GM21526 (cell line): Measurements from ENCODE around the gene PRKAR1A.
A peak's percentile ranks its signal among the peaks of the same experiment; 100 is the strongest.

Experiments used
- ATAC-seq: cut with Tn5 transposase; IDR thresholded peaks from one replicate; pipeline ENCODE4 v1.9.1; 2021; ENCODE audit warnings: moderate library complexity; ENCODE audit not compliant: unreplicated experiment, low FRiP score

The PRKAR1A gene

DNA sequence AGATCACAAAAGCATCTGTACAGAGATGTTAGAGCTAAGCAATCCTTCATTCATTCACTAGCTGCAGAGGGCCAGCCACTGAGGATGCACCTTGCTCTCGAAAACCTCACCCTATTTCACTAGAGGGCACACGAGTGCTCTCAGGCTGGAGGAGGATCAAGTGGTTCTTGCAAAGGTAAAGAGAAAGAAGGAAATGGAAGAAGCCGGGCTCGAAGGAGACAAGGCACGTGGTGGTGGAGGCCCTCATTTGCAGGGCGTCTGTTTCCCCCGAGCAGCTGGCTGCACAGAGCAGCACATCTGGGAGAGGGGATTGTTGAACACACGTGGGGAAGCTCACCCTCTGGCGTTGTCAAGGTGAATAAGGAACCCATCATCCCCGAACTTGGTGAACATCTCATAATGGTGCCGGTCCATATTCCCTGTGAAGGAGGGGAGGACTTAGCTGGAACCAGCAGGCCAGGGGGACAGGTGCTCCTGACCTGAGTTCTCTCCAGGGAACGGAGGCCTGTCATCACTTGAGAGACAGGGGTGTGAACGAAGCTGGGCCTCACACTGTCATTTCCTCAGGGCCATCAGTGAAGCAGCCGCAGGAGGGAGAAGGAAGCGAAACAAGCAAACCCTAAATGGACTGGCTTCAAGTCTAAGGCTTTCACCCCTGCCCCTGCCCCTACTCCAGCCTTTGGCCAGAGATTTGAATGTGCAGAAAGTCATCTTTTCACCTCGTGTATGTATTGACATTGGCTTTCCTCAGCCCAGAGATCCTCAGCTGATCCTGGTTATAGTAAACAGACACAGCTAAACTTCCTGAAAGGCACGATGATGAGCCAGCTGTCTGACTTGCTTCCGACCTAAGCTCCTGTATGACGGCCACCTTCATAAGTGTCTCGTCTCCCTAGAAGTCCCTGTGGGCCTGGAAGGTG, 27.6 kb downstream of the PRKAR1A start:
- ATAC-seq: peak; percentile 55

DNA sequence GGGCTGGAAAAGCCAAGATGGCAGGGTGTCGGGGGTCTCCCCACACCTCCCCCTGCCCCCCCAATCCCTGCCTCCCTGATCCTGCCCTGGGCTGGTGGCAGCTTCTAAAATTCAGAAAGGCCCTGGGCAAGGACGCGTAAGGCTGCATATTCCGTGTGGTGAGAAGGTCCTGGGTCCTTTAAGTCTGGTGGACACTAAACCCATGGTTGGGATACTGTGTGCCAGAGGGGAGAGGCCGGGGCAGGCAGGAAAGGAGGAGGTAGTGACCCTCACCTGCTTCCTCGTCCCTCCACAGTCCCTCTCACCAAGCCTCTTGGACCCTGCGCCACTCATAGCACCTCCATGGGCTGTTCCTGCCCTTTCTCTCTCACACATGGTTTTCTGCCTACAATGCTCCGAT, 28.8 kb downstream of the PRKAR1A start:
- ATAC-seq: no peak

- no peak for ATAC-seq
Observed at GRCh38 chr17:68541816-68542215, 29.6 kb downstream of the PRKAR1A start.

DNA sequence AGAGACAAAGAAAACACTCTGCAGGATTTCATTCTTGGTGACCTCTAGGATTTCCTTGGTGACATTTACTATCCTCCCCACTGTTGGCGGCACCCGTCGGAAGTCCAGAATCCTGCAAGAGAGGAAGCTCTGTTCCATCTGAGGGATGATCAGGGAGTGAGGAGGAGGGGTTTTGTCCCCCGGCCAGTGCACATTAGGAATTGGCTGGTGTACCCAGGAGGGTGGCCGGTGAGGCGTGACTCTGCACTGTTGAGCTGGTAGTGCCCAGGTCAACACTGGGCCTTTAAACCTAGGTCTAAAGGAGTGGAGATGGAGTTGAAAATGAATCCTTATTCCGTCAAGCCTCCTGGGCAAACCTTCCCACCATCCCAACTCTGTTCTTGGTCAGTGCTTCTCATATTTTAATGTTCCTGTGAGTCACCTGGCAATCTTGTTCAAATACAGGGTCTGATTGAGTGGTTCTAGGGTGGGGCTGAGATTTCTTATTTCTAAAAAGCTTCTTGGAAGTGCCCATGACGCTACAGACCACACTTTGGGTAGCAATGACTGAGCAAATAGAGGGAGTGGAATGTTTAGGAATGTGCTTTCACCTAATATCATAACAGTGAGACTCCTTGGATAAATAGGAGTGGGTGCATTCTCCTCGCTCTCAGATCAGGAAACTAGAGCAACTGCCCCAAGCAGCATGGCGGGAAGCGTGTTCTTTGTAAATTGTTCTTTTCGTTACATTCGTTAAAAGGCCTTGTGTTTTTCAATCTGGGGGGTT, 30.7 kb downstream of the PRKAR1A start:
- ATAC-seq: no peak

DNA sequence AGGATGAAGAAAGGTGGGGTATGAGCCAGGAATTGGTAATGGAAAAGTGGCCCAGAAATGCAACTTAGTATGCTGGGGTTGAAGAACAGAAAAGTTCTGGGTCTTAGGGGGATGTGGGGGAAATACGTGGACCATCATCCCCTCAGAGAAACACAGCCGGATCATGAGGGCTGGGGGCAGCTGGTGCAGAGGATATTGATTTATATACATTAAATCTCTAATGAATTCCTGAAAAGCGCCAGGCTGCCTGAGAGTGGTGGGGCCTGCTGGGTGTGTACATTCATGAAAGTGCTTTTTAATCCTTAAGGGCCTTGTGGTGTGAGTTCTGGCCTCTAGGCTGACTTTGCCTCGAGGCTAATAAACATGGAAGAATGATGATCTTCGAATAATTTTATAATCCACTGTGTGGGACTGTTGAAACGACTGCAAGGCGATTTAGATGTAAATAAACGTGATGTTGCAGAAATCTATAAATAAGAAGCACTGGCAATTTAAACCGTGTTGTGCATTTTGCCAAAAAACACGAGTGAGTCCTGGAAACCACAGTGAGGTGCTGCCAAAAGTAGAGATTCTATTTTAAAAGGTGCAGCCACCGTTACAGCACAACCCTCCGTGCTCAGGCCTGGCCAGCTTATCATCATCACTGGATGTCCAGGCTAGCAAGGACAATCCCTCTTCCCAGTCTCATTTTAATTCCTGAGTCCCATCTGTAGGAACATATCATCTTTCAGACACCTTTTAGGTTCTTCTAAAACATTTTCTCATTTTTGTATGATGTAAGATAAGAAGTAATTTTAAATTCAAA, 32.1 kb downstream of the PRKAR1A start:
- no peak for ATAC-seq

GRCh38 chr17:68556551-68556950, 44.3 kb downstream of the PRKAR1A start:
- ATAC-seq: no peak

DNA sequence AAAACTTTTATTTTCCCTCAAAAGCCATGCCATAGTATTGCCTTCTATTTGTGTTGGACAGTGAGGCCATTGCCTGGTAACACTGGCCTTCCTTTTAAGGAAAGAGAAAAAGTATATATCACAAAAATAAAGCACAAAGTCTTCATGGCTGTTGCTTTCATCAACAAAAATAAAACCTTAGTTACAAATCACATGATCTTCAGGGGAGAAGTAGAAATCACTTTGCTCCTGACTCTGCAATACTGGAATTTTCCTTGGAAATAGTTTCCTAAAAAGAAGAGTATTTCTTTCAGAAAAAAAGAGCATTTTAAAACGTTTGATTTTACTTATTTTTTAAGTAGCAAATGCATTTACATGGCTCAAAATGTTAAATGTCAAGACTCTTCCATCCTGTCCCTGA, 47.1 kb downstream of the PRKAR1A start:
- ATAC-seq: no peak

GRCh38 chr17:68560966-68561720, 48.9 kb downstream of the PRKAR1A start:
- no peak for ATAC-seq

DNA sequence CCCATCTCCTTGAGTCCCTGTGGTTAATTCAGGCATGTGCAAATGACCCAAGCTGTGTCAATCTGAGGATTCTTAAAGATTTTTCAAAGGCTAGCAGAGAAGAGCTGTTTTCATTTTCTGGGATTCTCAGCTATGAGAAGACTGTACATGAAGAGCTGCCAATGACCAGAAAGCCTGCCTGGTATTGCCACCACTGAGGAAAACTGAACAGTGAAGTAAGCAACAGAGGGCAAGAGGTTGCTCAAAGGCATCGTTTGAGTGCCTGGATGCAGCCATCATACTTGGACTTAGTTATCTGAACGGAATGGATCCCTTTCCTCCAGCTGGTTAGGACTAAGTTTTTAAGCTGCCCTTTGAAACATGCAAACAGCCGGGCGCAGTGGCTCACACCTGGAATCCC, 50.5 kb downstream of the PRKAR1A start:
- no peak for ATAC-seq

GRCh38 chr17:68564415-68565111, 52.3 kb downstream of the PRKAR1A start:
- no peak for ATAC-seq

DNA sequence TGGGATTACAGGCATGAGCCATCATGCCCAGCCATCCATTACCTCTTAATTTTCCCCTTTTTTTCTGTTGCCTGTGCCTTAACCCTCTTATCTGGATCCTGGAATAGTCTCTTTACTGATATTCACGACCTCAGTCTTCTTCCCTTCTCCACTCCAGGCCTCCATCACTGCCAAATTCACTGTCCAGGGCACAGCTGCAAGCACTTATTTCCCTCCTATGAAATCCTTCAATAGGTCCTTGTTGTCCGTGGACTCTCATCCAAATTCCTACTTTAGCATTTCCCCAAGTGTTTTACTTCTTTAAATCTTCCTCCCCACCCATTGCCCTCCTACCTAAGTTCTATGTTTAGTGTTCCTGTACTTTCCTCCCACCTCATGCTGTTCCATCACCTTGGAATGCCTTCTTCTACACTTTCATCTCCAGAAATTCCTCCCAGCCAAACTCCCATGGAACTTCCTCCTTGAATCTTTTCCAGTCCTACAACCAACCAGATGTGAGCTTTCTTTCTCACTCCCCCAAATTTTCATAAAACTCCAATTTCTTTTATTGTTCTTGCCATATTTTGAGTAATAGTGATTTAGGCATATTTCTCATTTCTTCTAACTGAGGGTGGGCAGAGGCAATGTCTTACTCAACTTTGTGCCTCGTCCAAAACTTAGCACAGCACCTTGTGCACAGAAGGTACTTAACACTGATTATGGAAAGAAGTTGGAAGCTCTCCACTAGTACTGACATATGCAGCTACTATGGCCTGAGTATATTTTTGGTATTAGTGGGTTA, 53.6 kb downstream of the PRKAR1A start:
- no peak for ATAC-seq

- no peak for ATAC-seq
Observed at GRCh38 chr17:68566442-68566738, 54.2 kb downstream of the PRKAR1A start.

GRCh38 chr17:68567035-68567434, 54.8 kb downstream of the PRKAR1A start:
- no peak for ATAC-seq

- no peak for ATAC-seq
Observed at GRCh38 chr17:68567581-68567980, 55.4 kb downstream of the PRKAR1A start.

- ATAC-seq: no peak
Observed at GRCh38 chr17:68568581-68568980, 56.4 kb downstream of the PRKAR1A start.

GRCh38 chr17:68569346-68569745, 57.1 kb downstream of the PRKAR1A start:
- ATAC-seq: no peak

- ATAC-seq: no peak
Observed at GRCh38 chr17:68570526-68570925, 58.3 kb downstream of the PRKAR1A start.

DNA sequence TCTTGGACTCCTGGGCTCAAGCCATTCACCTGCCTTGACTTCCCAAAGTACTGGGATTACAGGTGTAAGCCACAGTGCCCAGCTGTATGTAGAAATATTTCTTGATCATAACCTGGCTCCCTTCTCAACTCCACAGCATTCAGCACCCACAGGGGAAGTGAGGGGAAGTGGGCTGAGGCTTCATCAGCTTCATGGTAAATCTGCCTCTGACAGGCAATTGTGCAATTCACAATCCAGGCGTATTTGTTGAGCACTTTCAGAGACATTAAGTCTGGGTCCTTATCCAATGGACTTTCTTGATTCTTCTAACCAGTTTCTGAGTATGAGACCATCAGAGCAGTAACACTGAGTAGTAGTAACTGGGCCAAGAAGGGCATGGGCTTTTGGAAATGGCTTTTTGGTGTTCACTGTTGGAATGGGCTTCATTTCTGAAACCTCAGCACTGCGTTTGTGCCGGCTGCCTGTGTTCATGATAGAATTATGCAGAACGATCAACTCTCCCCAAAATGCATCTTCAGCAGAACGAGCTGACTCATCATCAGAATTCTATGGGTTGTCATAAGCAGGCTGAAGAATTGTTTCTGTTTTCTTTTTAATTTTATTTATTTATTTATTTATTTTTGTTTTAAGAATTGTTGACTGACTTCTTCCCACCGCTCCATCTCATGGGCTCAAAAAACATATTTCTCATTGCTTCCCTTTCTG, 60.1 kb downstream of the PRKAR1A start:
- no peak for ATAC-seq
